Progenitor cell of endocrine pancreas (in vitro differentiated cells): Measurements from ENCODE around the gene BMF. TPM values are rescaled to one million over a fixed set of nuclear protein-coding genes. Genes with fewer than 3 reads are reported as not detected.
"Not testable (repeated sequence)": the region's sequence is repeated elsewhere in the genome, so short reads cannot be mapped to it uniquely, and the experiment has no call there.

ENCODE experiments used
- DNase-seq: peaks from one replicate; pipeline ENCODE4 v3.0.0; 2021; ENCODE audit warnings: low spot score; ENCODE audit not compliant: unreplicated experiment
- H3K27ac Mint-ChIP-seq: 2 replicates; pipeline ENCODE4 v1.8.0; 2021; ENCODE audit warnings: mild to moderate bottlenecking, moderate library complexity, mixed read lengths
- H3K27me3 Mint-ChIP-seq: 2 replicates; pipeline ENCODE4 v1.8.0; 2021; ENCODE audit warnings: mixed read lengths
- H3K36me3 Mint-ChIP-seq: 2 replicates; pipeline ENCODE4 v1.8.0; 2022; ENCODE audit warnings: mixed read lengths; ENCODE audit not compliant: insufficient read depth
- H3K4me1 Mint-ChIP-seq: 2 replicates; pipeline ENCODE4 v1.8.0; 2021; ENCODE audit warnings: low read depth, mixed read lengths
- H3K4me3 Mint-ChIP-seq: 2 replicates; pipeline ENCODE4 v1.8.0; 2021; ENCODE audit warnings: low read depth, mild to moderate bottlenecking, moderate library complexity, mixed read lengths
- H3K9me3 Mint-ChIP-seq: 2 replicates; pipeline ENCODE4 v1.8.0; 2021; ENCODE audit warnings: low read depth, mixed read lengths
- CTCF ChIP-seq: fragments of 200-600 bp; sonication (generic); IDR thresholded peaks from one replicate; pipeline ENCODE4 v1.5.0; 2021; ENCODE audit warnings: antibody characterized with exemption, mild to moderate bottlenecking; ENCODE audit not compliant: unreplicated experiment
- total RNA-seq: library from RNA; stranded (reverse); gene quantifications from 2 replicates; pipeline ENCODE4 v1.2.1, GENCODE V29; 2021

BMF gene
- total RNA-seq, 1 donor from 2014 or later, result 128 TPM

- Mint-ChIP-seq H3K4me1 (peaks cover 8% of the 10 kb centered on the region), H3K36me3 (no peaks in the 10 kb centered on the region), H3K27me3 (no peaks in the 10 kb centered on the region), H3K4me3 (no peak overlapping the region), H3K27ac (no peak overlapping the region), H3K9me3 (no peaks in the 10 kb centered on the region)
- DNase-seq, result no peak
- TF ChIP-seq CTCF, result no peak
These were observed 13.4 kb upstream of the BMF start for GRCh38 chr15:40121911-40122638.

GRCh38 chr15:40118473-40118872 lies 9.8 kb upstream of the BMF start:
- H3K4me1 Mint-ChIP-seq, result peaks cover 7% of the 10 kb centered on the region
- H3K27me3 Mint-ChIP-seq, result no peaks in the 10 kb centered on the region
- no peak overlapping the region for H3K27ac Mint-ChIP-seq
- no peak for TF ChIP-seq CTCF
- no peaks in the 10 kb centered on the region for H3K9me3 Mint-ChIP-seq
- H3K4me3 Mint-ChIP-seq, result no peak overlapping the region
- DNase-seq, result no peak
- no peaks in the 10 kb centered on the region for H3K36me3 Mint-ChIP-seq

GRCh38 chr15:40115670-40116093 lies 7.0 kb upstream of the BMF start:
- Mint-ChIP-seq H3K36me3 (no peaks in the 10 kb centered on the region), H3K4me1 (peaks cover 15% of the 10 kb centered on the region), H3K27me3 (no peaks in the 10 kb centered on the region), H3K9me3 (no peaks in the 10 kb centered on the region), H3K27ac (peak overlapping the region; percentile 0), H3K4me3 (no peak overlapping the region)
- TF ChIP-seq CTCF, result no peak
- DNase-seq, result no peak

- peaks cover 15% of the 10 kb centered on the region for H3K4me1 Mint-ChIP-seq
- not testable (repeated sequence) for DNase-seq, H3K4me3 Mint-ChIP-seq, H3K27me3 Mint-ChIP-seq, H3K9me3 Mint-ChIP-seq, H3K36me3 Mint-ChIP-seq, H3K27ac Mint-ChIP-seq
These were observed 6.4 kb upstream of the BMF start for GRCh38 chr15:40115106-40115505.

GRCh38 chr15:40114218-40114617 lies 5.5 kb upstream of the BMF start:
- Mint-ChIP-seq H3K36me3 (no peaks in the 10 kb centered on the region), H3K4me3 (no peak overlapping the region), H3K27ac (no peak overlapping the region), H3K27me3 (no peaks in the 10 kb centered on the region), H3K9me3 (no peaks in the 10 kb centered on the region), H3K4me1 (peaks cover 19% of the 10 kb centered on the region)
- no peak for TF ChIP-seq CTCF
- DNase-seq, result no peak

- Mint-ChIP-seq H3K36me3 (no peaks in the 10 kb centered on the region), H3K9me3 (no peaks in the 10 kb centered on the region), H3K27ac (peak overlapping the region; percentile 42), H3K4me1 (peaks cover 23% of the 10 kb centered on the region), H3K4me3 (no peak overlapping the region), H3K27me3 (no peaks in the 10 kb centered on the region)
- TF ChIP-seq CTCF, result no peak
- DNase-seq, result no peak
These were observed 4.1 kb upstream of the BMF start for GRCh38 chr15:40112789-40113188.
